GM12865 (cell line): Measurements from ENCODE around the gene FRMD8.
A peak's percentile ranks its signal among the peaks of the same experiment; 100 is the strongest.

Experiments used
- DNase-seq: peaks from one replicate; pipeline ENCODE4 v3.0.0; 2010; ENCODE audit warnings: low read depth
- H3K4me3 ChIP-seq: 2 replicates; pipeline ENCODE4 v1.5.1; 2011; ENCODE audit warnings: mild to moderate bottlenecking, low read depth, low read length, control low read depth
- CTCF ChIP-seq: IDR thresholded peaks from 2 replicates; pipeline ENCODE4 v1.5.1; 2011; ENCODE audit warnings: low read length, control low read depth, low read depth, inconsistent platforms; ENCODE audit not compliant: insufficient read depth; ENCODE audit errors: missing control alignments

Gene FRMD8

GRCh38 chr11:65386307-65387140, at the start of gene FRMD8:
TSS of gene FRMD8 (plus strand) at chr11:65386637. CDS start at chr11:65387037, 400 bp downstream.
- peak within 1 kb of the TSS; percentile 80 for H3K4me3 ChIP-seq
- peak; percentile 86 for DNase-seq
- TF ChIP-seq CTCF, result no peak

GRCh38 chr11:65338676-65339075, 47.8 kb upstream of the FRMD8 start:
- TF ChIP-seq CTCF, result no peak
- H3K4me3 ChIP-seq, result no peak overlapping the region
- no peak for DNase-seq

GRCh38 chr11:65340226-65340625, 46.2 kb upstream of the FRMD8 start:
- TF ChIP-seq CTCF, result no peak
- DNase-seq, result no peak
- H3K4me3 ChIP-seq, result no peak overlapping the region

- DNase-seq, result no peak
- H3K4me3 ChIP-seq, result no peak overlapping the region
- TF ChIP-seq CTCF, result no peak
These were observed 44.6 kb upstream of the FRMD8 start for GRCh38 chr11:65341856-65342255.

- H3K4me3 ChIP-seq, result no peak overlapping the region
- no peak for TF ChIP-seq CTCF
- no peak for DNase-seq
These were observed 34.9 kb upstream of the FRMD8 start for GRCh38 chr11:65351511-65351910.

GRCh38 chr11:65352783-65353182, 33.7 kb upstream of the FRMD8 start:
- TF ChIP-seq CTCF, result no peak
- H3K4me3 ChIP-seq, result no peak overlapping the region
- no peak for DNase-seq

GRCh38 chr11:65353376-65353775, 33.1 kb upstream of the FRMD8 start:
- no peak for DNase-seq
- no peak overlapping the region for H3K4me3 ChIP-seq
- no peak for TF ChIP-seq CTCF
